ENCODE measurements around the gene INHBC. TPM values are rescaled to one million over a fixed set of nuclear protein-coding genes. Genes with fewer than 3 reads are reported as not detected.

Gene INHBC
- polyA plus RNA-seq, 1 of the 3 experiments (the other 2 are of a cell fraction) = 0.08 TPM

- TF ChIP-seq ZBTB33 (IDR thresholded peaks at IDR 0.05; ENCODE audit: borderline replicate concordance, low read depth) = no peak
- no peak for TF ChIP-seq PBX3 (IDR thresholded peaks at IDR 0.05)
These were observed 52.5 kb downstream of the INHBC start (continued) for GRCh38 chr12:57487055-57487596.

DNA sequence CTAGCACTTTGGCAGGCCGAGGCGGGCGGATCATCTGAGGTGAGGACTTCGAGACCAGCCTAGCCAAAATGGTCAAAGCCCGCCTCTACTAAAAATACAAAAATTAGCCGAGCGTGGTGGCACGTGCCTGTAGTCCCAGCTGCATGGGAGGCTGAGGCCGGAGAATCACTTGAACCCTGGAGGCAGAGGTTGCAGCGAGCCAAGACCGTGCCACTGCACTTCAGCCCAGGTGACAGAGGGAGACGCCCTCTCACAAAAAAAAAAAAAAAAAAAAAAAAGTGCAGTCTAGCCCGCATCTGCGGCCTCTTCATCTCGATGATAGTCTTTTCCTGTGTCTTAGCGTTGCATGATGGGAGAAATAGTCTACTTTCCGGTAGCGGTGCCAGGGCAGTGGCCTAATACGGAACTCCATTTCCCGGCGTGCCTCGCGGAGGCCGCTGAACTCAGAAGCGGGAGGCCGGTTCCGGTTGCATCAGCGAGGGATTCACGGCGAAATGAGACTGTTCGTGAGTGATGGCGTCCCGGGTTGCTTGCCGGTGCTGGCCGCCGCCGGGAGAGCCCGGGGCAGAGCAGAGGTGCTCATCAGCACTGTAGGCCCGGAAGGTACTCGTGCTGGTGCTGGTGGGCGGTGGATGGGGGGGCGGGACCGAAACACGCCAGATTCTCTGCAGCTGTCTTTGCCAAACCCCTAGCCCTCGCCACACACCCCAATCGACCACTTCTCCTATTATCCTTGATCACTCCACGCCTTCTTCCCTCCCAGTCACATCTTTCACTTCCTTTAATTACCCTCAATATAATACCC is 53.2 kb downstream of the INHBC start, which contains the start of gene MARS1:
Gene MARS1, plus strand, starts transcription at position 472 of the 805 bp plus-strand sequence. Its CDS starts 23 bp downstream, at position 495.
- DNase-seq = peak; percentile 92
- CTCF ChIA-PET = interaction anchor here (0.9 to 6.1 kb wide), 7 partner anchors 14 to 245 kb away, joined by 3 to 28 read pairs (median 5); partner anchors contain the start of gene GLI1
- H3K4me3 ChIP-seq (ENCODE audit: low read depth in 2 of 2, low read length in 1 of 2) = peak within 1 kb of the TSS; percentile 77 to 100
- peak within 1 kb of the TSS; percentile 73 to 74 for H3K27ac ChIP-seq (ENCODE audit: low read depth in 2 of 2, low read length in 1 of 2)
- H3K27me3 ChIP-seq (ENCODE audit: insufficient read depth) = no peaks in the 10 kb centered on the region
- H3K4me2 ChIP-seq = peak within 1 kb of the TSS; percentile 90
- H3K4me1 ChIP-seq (ENCODE audit: control insufficient read depth in 1 of 2, insufficient read depth in 2 of 2, low read depth in 1 of 2, low read length in 1 of 2) = peaks cover 6 to 9% of the 10 kb centered on the region in 2 experiments; a peak in 3 of 4 replicates
- no peaks in the 10 kb centered on the region for H3K9me2 ChIP-seq
- POLR2A ChIA-PET = interaction anchor here (0.6 to 2.1 kb wide), 7 partner anchors 10 to 1528 kb away, joined by 3 to 7 read pairs (median 5); partner anchors contain the start of genes DDIT3 and LRP1
- 18% methylated on average over 33 of the region's 47 CpGs for WGBS (ENCODE audit: low lambda C conversion rate)
- 0 out of 2 replicates have a peak, but pooled peaks cover 4% of the 10 kb centered on the region for H4K20me1 ChIP-seq (ENCODE audit: insufficient read depth)
- no peaks in the 10 kb centered on the region for H3K9me3 ChIP-seq
- peak within 1 kb of the TSS; percentile 94 for H3K9ac ChIP-seq
- peaks cover 10% of the 10 kb centered on the region for H3F3A ChIP-seq (replicated peaks; ENCODE audit: insufficient read depth)
- peaks cover 38% of the 10 kb centered on the region for H3K79me2 ChIP-seq (ENCODE audit: insufficient read depth)
- peak within 1 kb of the TSS; percentile 95 for H2AFZ ChIP-seq (ENCODE audit: low read depth)
- peaks cover 30 to 42% of the 10 kb centered on the region in 2 experiments for H3K36me3 ChIP-seq (replicated peaks in 1 of 2; ENCODE audit: control insufficient read depth in 1 of 2, insufficient read depth in 2 of 2, low read length in 1 of 2)
- TF ChIP-seq SIN3A (IDR thresholded peaks at IDR 0.05; ENCODE audit: borderline replicate concordance, low read depth, low read length) (peak; percentile 87; the same call in 1 of the 2 replicates), RFX5 (IDR thresholded peaks at IDR 0.05; ENCODE audit: low read length) (0 out of 2 replicates have a peak, but pooled peaks have one; percentile 30), ELF1 (IDR thresholded peaks at IDR 0.05) (peak; percentile 83), CHD2 (IDR thresholded peaks at IDR 0.05; ENCODE audit: low read length, partially characterized antibody) (peak; percentile 95), MXI1 (IDR thresholded peaks at IDR 0.05; ENCODE audit: low read depth, low read length) (peak; percentile 69), GATA2 (CRISPR knock-in tag; IDR thresholded peaks at IDR 0.05) (no peak), USF2 (IDR thresholded peaks at IDR 0.05; ENCODE audit: borderline replicate concordance, low read depth, low read length) (no peak), CTCF (IDR thresholded peaks at IDR 0.05) (peak; percentile 32), ZBTB33 (IDR thresholded peaks at IDR 0.05; ENCODE audit: borderline replicate concordance, low read depth) (no peak), RXRA (IDR thresholded peaks at IDR 0.05; ENCODE audit: borderline replicate concordance, low read depth) (no peak), EP300 (IDR thresholded peaks at IDR 0.05; ENCODE audit: borderline replicate concordance in 1 of 2, low read depth in 1 of 2, low read length in 1 of 2) (no peak), FOSL2 (IDR thresholded peaks at IDR 0.05; ENCODE audit: borderline replicate concordance, low read depth) (no peak), EZH2phosphoT487 (IDR thresholded peaks at IDR 0.05; ENCODE audit: borderline replicate concordance, low read depth) (no peak), TEAD4 (IDR thresholded peaks at IDR 0.05; ENCODE audit: borderline replicate concordance, insufficient read depth) (no peak)
- TF ChIP-seq, protein P1, sequence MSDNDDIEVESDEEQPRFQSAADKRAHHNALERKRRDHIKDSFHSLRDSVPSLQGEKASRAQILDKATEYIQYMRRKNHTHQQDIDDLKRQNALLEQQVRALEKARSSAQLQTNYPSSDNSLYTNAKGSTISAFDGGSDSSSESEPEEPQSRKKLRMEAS (IDR thresholded peaks at IDR 0.05; ENCODE audit: low read depth) = peak; percentile 96
